C4-2B (cell line): Measurements from ENCODE around the gene RFTN2.
"Not testable (repeated sequence)": the region's sequence is repeated elsewhere in the genome, so short reads cannot be mapped to it uniquely, and the experiment has no call there.

Experiments
- H3K27ac ChIP-seq: fragments of 450-650 bp; 2 replicates; pipeline ENCODE4 v1.5.1; 2017
- ZFX ChIP-seq: fragments of 450-650 bp; IDR thresholded peaks from 2 replicates; pipeline ENCODE4 v1.6.1; 2017
- TF ChIP-seq, protein P1 (sequence below): fragments of 450-650 bp; conservative IDR thresholded peaks from 2 replicates; pipeline ENCODE4 v1.5.1; 2017; ENCODE audit warnings: mild to moderate bottlenecking

RFTN2 gene, protein sequence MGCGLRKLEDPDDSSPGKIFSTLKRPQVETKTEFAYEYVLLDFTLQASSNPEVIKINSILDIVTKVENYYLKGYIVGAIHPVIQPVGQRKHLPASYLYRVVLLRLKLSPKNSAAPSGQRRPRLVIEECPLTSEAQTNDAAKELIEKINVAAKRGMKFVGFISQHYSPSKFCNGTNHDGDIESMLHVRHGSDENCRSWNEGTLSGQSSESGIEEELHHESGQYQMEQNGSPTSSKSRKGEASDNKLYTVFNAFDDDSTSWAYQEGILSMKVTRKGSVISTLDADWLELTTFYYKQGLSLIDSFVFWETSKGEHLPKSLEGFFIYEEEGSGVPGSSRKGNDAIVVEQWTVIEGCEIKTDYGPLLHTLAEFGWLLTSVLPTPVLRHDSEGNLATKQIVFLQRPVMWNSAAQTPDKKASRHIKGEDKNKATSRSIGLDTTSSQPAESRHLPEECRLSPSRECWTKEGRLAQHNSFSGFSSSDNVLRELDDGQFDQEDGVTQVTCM

DNA sequence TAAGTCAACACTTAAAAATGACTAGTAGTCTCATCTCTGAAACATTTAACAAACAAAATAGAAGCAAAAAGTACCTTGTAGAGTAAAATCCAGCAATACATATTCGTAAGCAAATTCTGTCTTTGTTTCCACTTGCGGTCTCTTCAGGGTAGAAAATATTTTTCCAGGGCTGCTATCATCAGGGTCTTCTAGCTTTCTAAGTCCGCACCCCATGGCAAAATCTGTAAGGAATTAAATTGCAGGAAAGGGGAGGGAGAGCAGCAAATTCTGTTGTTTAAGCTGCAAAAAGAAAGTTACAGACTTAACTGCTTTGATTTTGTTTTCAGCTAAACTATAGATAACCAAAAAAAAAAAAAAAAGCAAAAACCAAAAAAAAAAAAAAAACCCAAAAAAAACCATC lies at the start of gene RFTN2:
TSS of gene RFTN2 (minus strand) at position 342 of the 400 bp plus-strand sequence. CDS start at position 213, 129 bp downstream.
- H3K27ac ChIP-seq = no peak within 1 kb of the TSS
- TF ChIP-seq, protein P1, sequence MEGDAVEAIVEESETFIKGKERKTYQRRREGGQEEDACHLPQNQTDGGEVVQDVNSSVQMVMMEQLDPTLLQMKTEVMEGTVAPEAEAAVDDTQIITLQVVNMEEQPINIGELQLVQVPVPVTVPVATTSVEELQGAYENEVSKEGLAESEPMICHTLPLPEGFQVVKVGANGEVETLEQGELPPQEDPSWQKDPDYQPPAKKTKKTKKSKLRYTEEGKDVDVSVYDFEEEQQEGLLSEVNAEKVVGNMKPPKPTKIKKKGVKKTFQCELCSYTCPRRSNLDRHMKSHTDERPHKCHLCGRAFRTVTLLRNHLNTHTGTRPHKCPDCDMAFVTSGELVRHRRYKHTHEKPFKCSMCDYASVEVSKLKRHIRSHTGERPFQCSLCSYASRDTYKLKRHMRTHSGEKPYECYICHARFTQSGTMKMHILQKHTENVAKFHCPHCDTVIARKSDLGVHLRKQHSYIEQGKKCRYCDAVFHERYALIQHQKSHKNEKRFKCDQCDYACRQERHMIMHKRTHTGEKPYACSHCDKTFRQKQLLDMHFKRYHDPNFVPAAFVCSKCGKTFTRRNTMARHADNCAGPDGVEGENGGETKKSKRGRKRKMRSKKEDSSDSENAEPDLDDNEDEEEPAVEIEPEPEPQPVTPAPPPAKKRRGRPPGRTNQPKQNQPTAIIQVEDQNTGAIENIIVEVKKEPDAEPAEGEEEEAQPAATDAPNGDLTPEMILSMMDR = no peak
- TF ChIP-seq ZFX = no peak

DNA sequence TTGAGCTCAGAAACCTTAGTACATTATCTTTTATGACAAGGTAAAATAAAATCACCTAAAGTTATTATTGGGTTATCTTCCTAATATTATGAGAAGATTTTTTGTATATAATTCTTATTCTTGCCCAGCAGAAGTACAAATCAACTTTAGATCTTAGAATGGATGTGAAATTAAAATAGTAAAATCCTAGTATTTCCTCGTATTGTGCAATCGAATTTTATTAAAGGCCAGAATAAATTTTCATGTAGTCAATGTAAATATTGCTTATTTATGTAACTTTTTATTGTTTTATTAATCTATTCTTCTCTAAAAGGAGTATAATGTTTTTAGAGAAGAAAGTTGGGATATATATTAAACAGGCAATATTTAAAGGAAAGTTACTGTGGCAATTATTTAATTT lies 42.5 kb upstream of the RFTN2 start:
- TF ChIP-seq, protein P1 = no peak
- TF ChIP-seq ZFX = no peak
- H3K27ac ChIP-seq = no peak overlapping the region

DNA sequence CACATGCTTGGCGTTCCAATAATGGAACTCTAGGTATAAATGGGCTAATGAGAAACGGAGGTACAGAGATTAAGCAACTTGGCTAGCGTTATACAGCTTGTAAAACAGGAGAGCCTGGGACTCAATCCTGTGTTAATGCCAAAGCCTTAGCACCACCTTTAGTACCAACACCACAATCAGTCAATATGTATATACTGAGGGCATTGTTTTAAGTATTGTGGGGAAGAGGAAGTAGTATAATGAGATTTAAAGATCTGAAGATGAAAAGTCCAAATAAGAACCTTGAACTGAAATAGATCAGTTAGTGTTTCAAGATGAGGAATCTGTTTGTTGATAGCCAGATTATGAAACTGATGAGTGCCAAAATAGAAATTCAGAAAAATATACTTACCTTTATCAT lies 37.9 kb upstream of the RFTN2 start:
- H3K27ac ChIP-seq = no peak overlapping the region
- TF ChIP-seq, protein P1 = no peak
- no peak for TF ChIP-seq ZFX

DNA sequence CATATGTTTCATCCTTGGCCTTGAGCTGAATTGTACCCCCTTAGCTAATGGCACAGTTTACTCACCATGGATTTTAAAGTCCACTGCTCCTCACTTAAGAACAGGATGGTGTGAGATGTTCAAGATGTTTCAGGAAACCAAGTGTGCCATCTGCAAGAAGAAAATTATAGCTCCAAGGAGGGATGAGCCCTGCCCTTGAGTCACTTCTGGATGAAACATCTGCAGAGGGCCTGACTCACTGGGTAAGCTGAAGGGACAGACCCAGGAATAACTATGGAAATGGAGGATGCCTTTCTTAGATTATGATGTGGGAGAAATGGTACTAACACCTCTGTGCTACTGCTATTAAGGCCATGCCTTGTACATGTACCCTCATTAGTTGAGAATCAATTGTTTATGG lies 36.2 kb upstream of the RFTN2 start:
- TF ChIP-seq, protein P1 = no peak
- no peak overlapping the region for H3K27ac ChIP-seq

DNA sequence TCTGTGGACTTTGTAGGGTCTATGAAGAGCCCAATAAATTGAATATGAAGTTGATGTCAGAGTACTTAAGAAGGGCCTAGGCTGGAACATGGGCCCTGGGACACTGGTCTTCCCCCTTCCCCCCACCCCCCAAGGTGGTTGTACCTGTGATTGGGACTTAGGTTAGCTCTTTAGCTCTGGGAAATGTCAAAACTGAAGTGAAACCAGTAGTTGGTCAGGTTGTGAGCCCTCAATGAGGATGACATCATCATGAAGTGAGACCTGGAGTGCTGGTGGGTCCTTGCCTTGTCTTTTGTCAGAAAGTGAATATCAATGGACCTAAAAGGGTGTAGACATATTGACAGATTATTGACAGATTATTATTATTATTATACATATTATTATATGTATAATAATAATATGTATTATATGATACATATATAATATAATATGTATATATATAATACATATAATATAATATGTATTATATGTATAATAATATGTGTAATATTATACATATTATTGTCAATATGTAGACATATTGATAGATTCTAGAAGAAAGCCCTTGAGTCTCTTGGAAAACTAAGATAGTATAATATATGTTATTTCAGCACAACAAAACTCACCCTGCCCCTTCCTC lies 35.1 kb upstream of the RFTN2 start:
- TF ChIP-seq ZFX = no peak
- TF ChIP-seq, protein P1 = no peak
- no peak overlapping the region for H3K27ac ChIP-seq

DNA sequence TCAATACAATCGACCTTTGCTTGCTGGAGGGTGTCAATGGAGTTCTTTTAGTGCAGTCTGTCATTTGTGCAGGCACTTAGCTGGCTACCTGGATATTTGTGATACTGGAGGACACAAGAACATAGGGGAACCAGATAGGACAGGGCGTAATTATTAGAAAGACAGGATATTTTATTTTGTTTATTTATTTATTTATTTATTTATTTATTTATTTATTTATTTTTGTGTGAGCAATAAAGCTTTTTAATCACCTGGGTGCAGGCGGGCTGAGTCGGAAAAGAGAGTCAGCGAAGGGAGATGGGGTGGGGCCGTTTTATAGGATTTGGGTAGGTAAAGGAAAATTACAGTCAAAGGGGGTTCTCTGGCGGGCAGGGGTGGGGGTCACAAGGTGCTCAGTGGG lies 33.8 kb upstream of the RFTN2 start:
- not testable (repeated sequence) for H3K27ac ChIP-seq

DNA sequence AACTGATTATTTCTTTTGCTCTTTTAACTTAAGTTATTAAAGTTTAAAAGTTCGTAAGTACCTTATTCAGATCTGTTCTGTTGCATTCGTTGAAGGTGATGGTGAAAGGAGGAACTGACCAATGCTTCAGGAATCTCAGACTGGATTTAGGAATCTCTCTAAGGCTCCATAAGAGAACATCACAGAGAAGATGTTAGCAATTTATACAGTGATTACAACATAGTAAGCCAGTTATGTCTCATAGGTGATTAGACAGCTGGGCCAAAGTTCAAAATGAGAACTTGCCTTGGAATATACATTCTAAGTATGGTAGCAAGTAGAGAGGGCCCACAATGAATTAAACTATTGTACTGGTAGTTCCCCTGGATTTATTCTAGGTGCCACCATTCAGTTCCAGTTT lies 32.9 kb upstream of the RFTN2 start:
- TF ChIP-seq, protein P1 = no peak
- TF ChIP-seq ZFX = no peak
- H3K27ac ChIP-seq = no peak overlapping the region
